ENCODE data around the gene OSBP2. TPM values are rescaled to one million over a fixed set of nuclear protein-coding genes. Genes with fewer than 3 reads are reported as not detected.

The OSBP2 gene
- total RNA-seq, 3 donors from 2014 or later = 2.9 to 5.3 (median 3.4) TPM

GRCh38 chr22:30867746-30868662 is 173.3 kb downstream of the OSBP2 start:
- Histone ChIP-seq H3K36me3 (ENCODE audit: low read depth) (no peaks in the 10 kb centered on the region), H3K4me1 (ENCODE audit: low read depth) (no peaks in the 10 kb centered on the region), H3K4me3 (no peak overlapping the region), H3K9me3 (no peaks in the 10 kb centered on the region)
- intact Hi-C loops (cut with DNase I, micrococcal nuclease) = no loop called here
- no peak for TF ChIP-seq CTCF (IDR thresholded peaks at IDR 0.05)
- ATAC-seq (no peak), DNase-seq (peak in 2 of 3 donors; percentile 4 to 21)

GRCh38 chr22:30868663-30869385 is 174.2 kb downstream of the OSBP2 start:
- no peak for ATAC-seq
- no peak for TF ChIP-seq CTCF (IDR thresholded peaks at IDR 0.05)

GRCh38 chr22:30869667-30870395 is 175.2 kb downstream of the OSBP2 start:
- no peak overlapping the region for H3K4me3 ChIP-seq
- no peaks in the 10 kb centered on the region for H3K36me3 ChIP-seq (ENCODE audit: low read depth)
- intact Hi-C loops (cut with DNase I, micrococcal nuclease) = no loop called here
- ATAC-seq = no peak
- no peaks in the 10 kb centered on the region for H3K9me3 ChIP-seq
- no peaks in the 10 kb centered on the region for H3K4me1 ChIP-seq (ENCODE audit: low read depth)
- peak in 2 of 3 donors; percentile 5 to 23 for DNase-seq
- TF ChIP-seq CTCF (IDR thresholded peaks at IDR 0.05) = no peak

More at GRCh38 chr22:30868663-30869385, 174.2 kb downstream of the OSBP2 start:
- Histone ChIP-seq H3K9me3 (no peaks in the 10 kb centered on the region), H3K36me3 (ENCODE audit: low read depth) (no peaks in the 10 kb centered on the region), H3K4me3 (no peak overlapping the region), H3K4me1 (ENCODE audit: low read depth) (no peaks in the 10 kb centered on the region)
- intact Hi-C loops (cut with DNase I, micrococcal nuclease) = no loop called here
- peak in 2 of 3 donors; percentile 12 to 25 for DNase-seq

GRCh38 chr22:30870451-30871345 is 176.0 kb downstream of the OSBP2 start:
- no peak for TF ChIP-seq CTCF (IDR thresholded peaks at IDR 0.05)
- Histone ChIP-seq H3K4me3 (no peak overlapping the region), H3K36me3 (ENCODE audit: low read depth) (no peaks in the 10 kb centered on the region), H3K4me1 (ENCODE audit: low read depth) (no peaks in the 10 kb centered on the region), H3K9me3 (no peaks in the 10 kb centered on the region)
- ATAC-seq = no peak
- DNase-seq = peak in 1 of 3 donors; percentile 23
- intact Hi-C loops (cut with DNase I, micrococcal nuclease) = no loop called here

All from mucosa of descending colon (tissue), 3 donors.